ENCODE data around the gene CELF2. TPM values are rescaled to one million over a fixed set of nuclear protein-coding genes. Genes with fewer than 3 reads are reported as not detected.

CELF2 gene
- total RNA-seq, 1 experiment from 2014 or later, result not detected

DNA sequence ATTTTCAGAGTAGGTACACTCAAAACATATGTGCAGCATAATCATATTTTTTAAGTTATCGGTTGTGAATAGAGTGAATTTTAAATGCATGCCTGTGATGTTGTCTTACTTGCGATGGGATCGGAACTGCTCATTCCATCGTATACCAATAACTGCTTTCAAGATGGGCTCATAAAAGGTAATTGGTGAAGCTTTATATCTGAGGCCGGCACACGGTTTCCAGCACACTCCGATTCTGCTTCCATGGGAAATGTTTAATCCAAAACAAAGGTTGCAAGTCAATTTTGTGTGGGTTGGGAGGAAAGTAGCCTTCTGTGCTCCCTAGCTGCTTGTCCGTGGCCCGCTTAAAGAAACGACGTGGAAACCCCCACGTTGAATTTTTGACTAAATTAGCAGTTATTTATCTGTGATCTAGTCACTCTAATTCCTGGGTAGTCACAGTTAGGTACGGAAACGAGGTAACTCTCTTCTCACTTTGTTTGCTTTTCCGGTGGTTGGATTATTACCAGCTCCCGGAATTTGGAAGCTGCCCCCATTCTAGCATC lies 10.1 kb upstream of the CELF2 start:
- H3K27me3 ChIP-seq (replicated peaks; ENCODE audit: insufficient read depth, low read depth, low read length, poor library complexity), result peaks cover 86% of the 10 kb centered on the region
- POLR2A ChIA-PET (ENCODE audit: low non-redundant PET), result no interaction called here
- H3K36me3 ChIP-seq (ENCODE audit: insufficient read depth, low read length, poor library complexity, severe bottlenecking), result no peaks in the 10 kb centered on the region
- no peaks in the 10 kb centered on the region for H3K4me1 ChIP-seq (ENCODE audit: insufficient read depth, low read length, poor library complexity, severe bottlenecking)
- DNase-seq (ENCODE audit: low spot score), result no peak
- no peak overlapping the region for H3K27ac ChIP-seq (ENCODE audit: low read depth, low read length, poor library complexity, severe bottlenecking)
- TF ChIP-seq, protein P1, sequence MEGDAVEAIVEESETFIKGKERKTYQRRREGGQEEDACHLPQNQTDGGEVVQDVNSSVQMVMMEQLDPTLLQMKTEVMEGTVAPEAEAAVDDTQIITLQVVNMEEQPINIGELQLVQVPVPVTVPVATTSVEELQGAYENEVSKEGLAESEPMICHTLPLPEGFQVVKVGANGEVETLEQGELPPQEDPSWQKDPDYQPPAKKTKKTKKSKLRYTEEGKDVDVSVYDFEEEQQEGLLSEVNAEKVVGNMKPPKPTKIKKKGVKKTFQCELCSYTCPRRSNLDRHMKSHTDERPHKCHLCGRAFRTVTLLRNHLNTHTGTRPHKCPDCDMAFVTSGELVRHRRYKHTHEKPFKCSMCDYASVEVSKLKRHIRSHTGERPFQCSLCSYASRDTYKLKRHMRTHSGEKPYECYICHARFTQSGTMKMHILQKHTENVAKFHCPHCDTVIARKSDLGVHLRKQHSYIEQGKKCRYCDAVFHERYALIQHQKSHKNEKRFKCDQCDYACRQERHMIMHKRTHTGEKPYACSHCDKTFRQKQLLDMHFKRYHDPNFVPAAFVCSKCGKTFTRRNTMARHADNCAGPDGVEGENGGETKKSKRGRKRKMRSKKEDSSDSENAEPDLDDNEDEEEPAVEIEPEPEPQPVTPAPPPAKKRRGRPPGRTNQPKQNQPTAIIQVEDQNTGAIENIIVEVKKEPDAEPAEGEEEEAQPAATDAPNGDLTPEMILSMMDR (conservative IDR thresholded peaks at IDR 0.05; ENCODE audit: low read depth, low read length), result no peak
- no peak for TF ChIP-seq EZH2 (IDR thresholded peaks at IDR 0.05; ENCODE audit: borderline replicate concordance, low read depth, low read length, poor library complexity, severe bottlenecking)
- no TSS peak for BruUV-seq (replicated peaks)
- no peak overlapping the region for H3K4me3 ChIP-seq (ENCODE audit: low read depth, low read length, poor library complexity, severe bottlenecking)
- intact Hi-C loops (cut with micrococcal nuclease; ENCODE audit: unreplicated experiment), result no loop called here
- no peaks in the 10 kb centered on the region for H3K9me3 ChIP-seq (ENCODE audit: low read depth, low read length, poor library complexity, severe bottlenecking)
- CTCF ChIA-PET, result no interaction called here

DNA sequence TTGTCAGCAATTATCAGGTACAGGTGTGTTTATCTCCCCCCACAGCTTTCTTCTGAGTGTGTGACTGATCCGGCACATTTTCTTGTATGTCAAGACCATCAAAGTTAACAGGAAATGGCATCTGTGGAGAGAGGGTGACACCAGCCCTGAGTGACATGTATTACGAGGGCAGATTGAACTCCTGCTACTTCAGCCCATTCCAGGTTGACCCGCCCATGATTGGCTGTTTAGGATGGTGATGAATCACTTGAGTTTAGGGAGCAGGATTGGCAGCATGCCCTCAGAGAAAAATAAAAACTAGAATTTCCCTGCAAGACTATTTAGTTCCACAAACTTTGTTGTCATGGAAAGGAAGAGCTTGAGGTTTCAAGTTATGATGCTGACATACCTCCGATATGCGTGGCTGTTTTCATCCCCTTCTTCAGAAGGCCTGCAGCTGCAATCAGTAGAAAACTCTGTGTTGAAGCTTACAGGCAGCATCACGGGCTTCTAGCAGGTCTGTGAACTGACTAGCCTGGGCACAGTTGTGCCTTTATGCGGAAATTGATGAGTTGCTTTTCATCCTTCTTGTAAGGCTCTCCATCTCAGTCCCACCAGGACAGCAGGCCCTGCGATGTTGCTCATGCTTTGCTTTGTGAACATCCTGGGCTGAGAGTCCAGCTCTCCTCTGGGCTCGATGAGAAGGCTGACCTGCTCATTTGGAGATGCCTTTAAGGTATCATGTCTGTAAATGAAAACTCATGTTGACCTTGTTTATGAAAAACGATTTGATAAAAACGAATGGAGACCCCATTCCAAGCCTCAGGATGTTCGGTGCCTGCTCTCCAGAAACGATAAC lies 8.0 kb upstream of the CELF2 start:
- no peak for DNase-seq (ENCODE audit: low spot score)

DNA sequence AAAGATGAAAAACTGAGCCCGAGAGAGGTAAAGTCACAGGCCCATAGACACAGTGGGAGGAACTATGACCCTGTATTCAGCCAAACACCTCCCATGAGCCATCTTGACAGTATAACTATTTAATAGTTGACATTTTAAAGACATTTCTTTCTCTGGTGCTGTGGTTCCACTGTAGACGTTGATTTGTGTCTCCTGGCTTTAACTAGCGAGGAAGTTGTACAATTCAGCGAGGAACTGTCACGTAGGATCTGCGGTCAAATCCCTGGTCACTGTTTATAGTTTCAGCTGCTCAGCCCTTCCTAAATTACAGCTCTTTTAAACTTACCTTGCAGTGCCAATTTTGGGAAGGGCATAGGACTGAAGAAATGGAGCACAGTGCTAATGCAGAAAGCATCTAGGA lies 7.1 kb upstream of the CELF2 start:
- DNase-seq (ENCODE audit: low spot score), result no peak
- Histone ChIP-seq H3K36me3 (ENCODE audit: insufficient read depth, low read length, poor library complexity, severe bottlenecking) (no peaks in the 10 kb centered on the region), H3K27me3 (replicated peaks; ENCODE audit: insufficient read depth, low read depth, low read length, poor library complexity) (peaks cover 99% of the 10 kb centered on the region), H3K9me3 (ENCODE audit: low read depth, low read length, poor library complexity, severe bottlenecking) (no peaks in the 10 kb centered on the region), H3K4me1 (ENCODE audit: insufficient read depth, low read length, poor library complexity, severe bottlenecking) (no peaks in the 10 kb centered on the region), H3K4me3 (ENCODE audit: low read depth, low read length, poor library complexity, severe bottlenecking) (no peak overlapping the region), H3K27ac (ENCODE audit: low read depth, low read length, poor library complexity, severe bottlenecking) (no peak overlapping the region)
- CTCF ChIA-PET, result no interaction called here
- intact Hi-C loops (cut with micrococcal nuclease; ENCODE audit: unreplicated experiment), result no loop called here
- TF ChIP-seq, protein P1 (conservative IDR thresholded peaks at IDR 0.05; ENCODE audit: low read depth, low read length), result no peak
- no peak for TF ChIP-seq EZH2 (IDR thresholded peaks at IDR 0.05; ENCODE audit: borderline replicate concordance, low read depth, low read length, poor library complexity, severe bottlenecking)
- BruUV-seq (replicated peaks), result no TSS peak
- POLR2A ChIA-PET (ENCODE audit: low non-redundant PET), result no interaction called here

More for the DNA sequence above, 8.0 kb upstream of the CELF2 start:
- Histone ChIP-seq H3K27me3 (replicated peaks; ENCODE audit: insufficient read depth, low read depth, low read length, poor library complexity) (peaks cover 94% of the 10 kb centered on the region), H3K4me3 (ENCODE audit: low read depth, low read length, poor library complexity, severe bottlenecking) (no peak overlapping the region), H3K4me1 (ENCODE audit: insufficient read depth, low read length, poor library complexity, severe bottlenecking) (no peaks in the 10 kb centered on the region), H3K9me3 (ENCODE audit: low read depth, low read length, poor library complexity, severe bottlenecking) (no peaks in the 10 kb centered on the region), H3K27ac (ENCODE audit: low read depth, low read length, poor library complexity, severe bottlenecking) (no peak overlapping the region), H3K36me3 (ENCODE audit: insufficient read depth, low read length, poor library complexity, severe bottlenecking) (no peaks in the 10 kb centered on the region)
- no peak for TF ChIP-seq EZH2 (IDR thresholded peaks at IDR 0.05; ENCODE audit: borderline replicate concordance, low read depth, low read length, poor library complexity, severe bottlenecking)
- TF ChIP-seq, protein P1 (conservative IDR thresholded peaks at IDR 0.05; ENCODE audit: low read depth, low read length), result no peak
- ChIA-PET CTCF (no interaction called here), POLR2A (ENCODE audit: low non-redundant PET) (no interaction called here)
- BruUV-seq (replicated peaks), result no TSS peak
- intact Hi-C loops (cut with micrococcal nuclease; ENCODE audit: unreplicated experiment), result no loop called here
